ENCODE results near the gene CITED2. TPM values are rescaled to one million over a fixed set of nuclear protein-coding genes. Genes with fewer than 3 reads are reported as not detected.
"Not testable (repeated sequence)": the region's sequence is repeated elsewhere in the genome, so short reads cannot be mapped to it uniquely, and the experiment has no call there.

The CITED2 gene
- total RNA-seq, 1 donor from 2014 or later: 135 TPM

- intact Hi-C loops (cut with DNase I): loop anchor here (5.0 to 10.0 kb wide), 7 partner anchors 408 to 1553 kb away; no protein-coding TSS in a partner anchor
- no peak for DNase-seq (ENCODE audit: low spot score)
These were observed 4.7 kb downstream of the CITED2 start for GRCh38 chr6:139369568-139370282.

GRCh38 chr6:139369068-139369467 lies 5.4 kb downstream of the CITED2 start:
- intact Hi-C loops (cut with DNase I): no loop called here
- DNase-seq (ENCODE audit: low spot score): no peak

- intact Hi-C loops (cut with DNase I): no loop called here
- no peak for DNase-seq (ENCODE audit: low spot score)
These were observed 5.8 kb downstream of the CITED2 start for GRCh38 chr6:139368661-139369060.

- intact Hi-C loops (cut with DNase I): no loop called here
- DNase-seq (ENCODE audit: low spot score): no peak
These were observed 6.6 kb downstream of the CITED2 start for GRCh38 chr6:139367810-139368351.

- no peak for DNase-seq (ENCODE audit: low spot score)
- intact Hi-C loops (cut with DNase I): loop anchor here (1.0 to 5.0 kb wide), 3 partner anchors 146 to 548 kb away; no protein-coding TSS in a partner anchor
These were observed 9.5 kb downstream of the CITED2 start for GRCh38 chr6:139364982-139365379.

GRCh38 chr6:139364302-139364981 lies 10.0 kb downstream of the CITED2 start:
- no peak for DNase-seq (ENCODE audit: low spot score)
- intact Hi-C loops (cut with DNase I): loop anchor here (1.0 to 5.0 kb wide), 3 partner anchors 145 to 547 kb away; no protein-coding TSS in a partner anchor

GRCh38 chr6:139363797-139364196 lies 10.7 kb downstream of the CITED2 start:
- not testable (repeated sequence) for DNase-seq (ENCODE audit: low spot score)
- intact Hi-C loops (cut with DNase I): loop anchor here (1.0 to 5.0 kb wide), 3 partner anchors 144 to 546 kb away; no protein-coding TSS in a partner anchor

GRCh38 chr6:139363123-139363522 lies 11.3 kb downstream of the CITED2 start:
- intact Hi-C loops (cut with DNase I): loop anchor here (5.0 kb wide), 2 partner anchors 236 to 546 kb away; no protein-coding TSS in a partner anchor

GRCh38 chr6:139361211-139361610 lies 13.2 kb downstream of the CITED2 start:
- DNase-seq (ENCODE audit: low spot score): no peak
- intact Hi-C loops (cut with DNase I): loop anchor here (5.0 kb wide), 2 partner anchors 234 to 544 kb away; no protein-coding TSS in a partner anchor

More at GRCh38 chr6:139363123-139363522, 11.3 kb downstream of the CITED2 start:
- not testable (repeated sequence) for DNase-seq (ENCODE audit: low spot score)

GRCh38 chr6:139356924-139357323 lies 17.5 kb downstream of the CITED2 start:
- intact Hi-C loops (cut with DNase I): no loop called here

GRCh38 chr6:139355777-139356445 lies 18.5 kb downstream of the CITED2 start:
- intact Hi-C loops (cut with DNase I): no loop called here
- DNase-seq (ENCODE audit: low spot score): no peak

More at GRCh38 chr6:139356924-139357323, 17.5 kb downstream of the CITED2 start:
- DNase-seq (ENCODE audit: low spot score): no peak

- DNase-seq (ENCODE audit: low spot score): no peak
- intact Hi-C loops (cut with DNase I): no loop called here
These were observed 19.3 kb downstream of the CITED2 start for GRCh38 chr6:139355172-139355571.

- intact Hi-C loops (cut with DNase I): no loop called here
These were observed 20.3 kb downstream of the CITED2 start for GRCh38 chr6:139354189-139354588.

GRCh38 chr6:139349464-139350020 lies 24.9 kb downstream of the CITED2 start:
- intact Hi-C loops (cut with DNase I): no loop called here
- DNase-seq (ENCODE audit: low spot score): no peak

More at GRCh38 chr6:139354189-139354588, 20.3 kb downstream of the CITED2 start:
- DNase-seq (ENCODE audit: low spot score): no peak

- intact Hi-C loops (cut with DNase I): no loop called here
- no peak for DNase-seq (ENCODE audit: low spot score)
These were observed 28.1 kb downstream of the CITED2 start for GRCh38 chr6:139346392-139346791.

- DNase-seq (ENCODE audit: low spot score): no peak
- intact Hi-C loops (cut with DNase I): no loop called here
These were observed 30.1 kb downstream of the CITED2 start for GRCh38 chr6:139344186-139344963.

- DNase-seq (ENCODE audit: low spot score): no peak
- intact Hi-C loops (cut with DNase I): no loop called here
These were observed 31.2 kb downstream of the CITED2 start for GRCh38 chr6:139343052-139343750.

GRCh38 chr6:139341060-139341459 lies 33.4 kb downstream of the CITED2 start:
- DNase-seq (ENCODE audit: low spot score): no peak
- intact Hi-C loops (cut with DNase I): no loop called here

Data from cardiac septum (tissue), 1 donor.